HG03139 (cell line): ENCODE results near the gene NHS.
"Not testable (repeated sequence)": the region's sequence is repeated elsewhere in the genome, so short reads cannot be mapped to it uniquely, and the experiment has no call there.

Source experiments
- ATAC-seq: cut with Tn5 transposase; IDR thresholded peaks from one replicate; pipeline ENCODE4 v1.9.1; 2021; ENCODE audit not compliant: unreplicated experiment

NHS gene

GRCh38 chrX:17542123-17542522 lies 167.1 kb downstream of the NHS start:
- ATAC-seq = no peak

DNA sequence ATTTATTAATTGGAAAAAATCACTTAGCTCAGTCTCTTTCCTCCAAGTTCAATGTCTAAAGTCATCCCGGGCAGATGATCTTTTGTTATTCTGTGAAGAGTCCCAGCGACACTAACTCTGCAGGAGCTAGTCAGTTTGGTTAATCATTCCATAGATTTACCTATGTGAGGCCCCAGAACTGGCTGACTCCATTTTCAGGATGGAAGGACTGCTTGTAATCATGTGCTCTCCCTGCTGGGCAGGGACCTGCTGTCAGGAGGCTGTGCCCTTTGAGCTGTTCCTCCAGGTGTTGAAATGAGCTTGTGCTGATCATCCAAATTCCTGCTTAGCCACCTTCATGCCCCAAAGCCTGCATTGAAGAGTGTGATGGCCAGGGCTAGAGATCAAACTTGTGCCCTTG lies 169.8 kb downstream of the NHS start:
- no peak for ATAC-seq

DNA sequence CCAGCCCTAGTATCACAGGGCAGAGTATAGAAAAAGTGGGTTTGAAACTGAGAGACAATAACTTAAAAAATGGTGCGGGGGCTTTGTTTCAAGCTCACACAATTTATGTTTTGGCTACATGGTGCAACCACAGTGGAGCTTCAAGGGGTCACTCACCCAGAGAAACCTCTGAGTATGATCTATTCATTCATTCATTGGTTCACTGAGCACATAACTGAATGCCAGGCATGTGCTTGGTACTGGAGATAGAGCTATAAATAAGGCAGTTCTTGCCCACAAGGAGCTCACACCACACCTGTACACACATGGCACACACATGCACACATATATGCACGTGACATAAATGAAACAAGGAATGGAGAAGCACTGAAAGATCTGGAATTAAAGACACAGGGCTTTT lies 171.4 kb downstream of the NHS start:
- no peak for ATAC-seq

GRCh38 chrX:17547658-17548057 lies 172.7 kb downstream of the NHS start:
- ATAC-seq = peak; percentile 65

DNA sequence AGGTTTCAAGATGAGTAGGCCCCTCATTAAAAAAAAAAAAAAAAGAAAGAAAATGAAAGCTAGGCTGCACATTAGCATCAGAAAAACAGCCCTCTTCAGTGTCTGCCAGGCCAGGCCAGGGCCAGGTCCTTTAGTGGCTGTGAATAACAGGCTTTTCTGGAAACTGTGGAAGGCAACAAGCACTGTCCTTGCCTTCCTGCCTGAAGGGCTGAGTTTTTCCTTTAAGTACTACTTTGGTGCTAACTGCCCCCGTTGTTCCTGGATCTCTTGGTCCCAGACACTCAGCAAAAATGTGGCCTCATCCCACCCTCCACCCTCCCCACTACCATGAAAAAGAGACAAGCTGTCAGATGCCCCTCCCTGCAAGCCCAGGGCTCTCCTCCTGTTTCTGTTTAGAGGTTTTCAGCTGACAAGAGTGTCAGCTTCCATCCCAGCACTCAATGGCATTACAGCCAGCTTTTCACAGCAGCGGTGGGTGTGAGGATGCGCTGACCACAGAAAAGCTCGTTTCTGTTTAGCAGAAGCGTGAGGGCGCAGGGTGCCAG lies 174.2 kb downstream of the NHS start:
- no peak for ATAC-seq

GRCh38 chrX:17550011-17550410 lies 175.0 kb downstream of the NHS start:
- no peak for ATAC-seq

DNA sequence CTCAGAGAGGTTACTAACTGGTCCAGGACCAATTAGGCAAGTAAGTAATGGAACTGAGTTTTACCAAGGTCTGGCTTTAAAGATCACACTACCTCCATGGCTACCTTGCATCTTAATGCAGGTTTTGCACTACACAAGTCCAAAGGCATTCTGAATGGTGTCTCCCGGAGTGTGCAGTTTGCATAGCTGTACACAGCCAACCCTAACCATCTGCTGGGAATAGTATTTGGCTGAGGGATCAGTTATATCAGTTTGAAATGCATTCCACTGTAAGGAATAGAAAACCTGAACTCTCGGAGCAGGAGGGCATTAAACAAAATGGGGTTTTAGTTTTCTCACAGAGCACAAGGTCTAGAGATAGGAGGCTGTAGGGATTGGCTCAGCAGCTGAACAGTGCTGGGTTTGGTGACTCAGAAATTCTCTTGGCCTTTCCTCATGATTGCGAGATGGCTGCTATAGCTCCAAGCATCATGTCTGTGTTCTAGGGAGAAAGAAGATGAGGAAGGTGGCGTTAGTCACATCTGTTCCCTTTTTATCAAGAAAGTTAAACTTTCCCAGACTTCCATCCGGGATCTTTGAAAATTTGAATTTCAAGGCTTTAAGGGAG lies 177.1 kb downstream of the NHS start:
- no peak for ATAC-seq

- ATAC-seq = no peak
Measured at GRCh38 chrX:17553469-17553868, 178.5 kb downstream of the NHS start.

- ATAC-seq = no peak
Measured at GRCh38 chrX:17553961-17554482, 179.0 kb downstream of the NHS start.

DNA sequence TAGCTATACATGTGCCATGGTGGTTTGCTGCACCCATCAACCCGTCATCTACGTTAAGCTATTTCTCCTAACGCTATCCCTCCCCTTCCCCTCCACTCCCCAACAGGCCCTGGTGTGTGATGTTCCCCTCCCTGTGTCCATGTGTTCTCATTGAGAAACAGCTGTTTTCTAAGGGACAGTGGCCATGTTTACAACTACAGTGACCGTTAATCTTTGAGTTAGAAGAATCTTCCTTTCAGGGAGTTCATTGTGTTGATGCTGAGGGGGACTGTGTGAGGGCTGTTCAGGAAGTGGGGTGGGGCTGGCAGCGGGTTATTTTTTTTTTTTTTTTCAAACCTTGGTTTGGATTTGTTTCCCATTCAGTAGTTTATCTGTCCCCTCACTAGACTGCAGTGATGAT lies 179.9 kb downstream of the NHS start:
- ATAC-seq = no peak

DNA sequence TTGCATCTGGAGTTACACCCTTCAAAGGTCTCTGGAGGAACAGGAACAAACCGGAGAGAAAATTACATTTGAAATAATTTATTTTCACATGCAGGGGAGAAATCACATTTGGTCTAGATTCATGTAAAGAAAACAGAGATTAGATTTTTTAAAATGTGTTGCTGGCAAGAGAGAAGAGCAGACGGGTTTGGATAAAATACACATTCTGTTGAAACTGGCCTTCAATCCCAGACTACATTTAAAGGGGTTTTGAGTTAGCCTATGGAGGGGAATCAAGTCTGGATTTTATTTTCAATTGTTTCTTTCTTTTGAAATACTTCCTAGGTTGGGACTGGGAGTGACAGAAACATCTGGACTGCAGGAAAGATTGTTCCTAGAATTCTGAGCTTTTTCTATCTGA lies 180.8 kb downstream of the NHS start:
- ATAC-seq = no peak

GRCh38 chrX:17559728-17560379 lies 184.9 kb downstream of the NHS start:
- ATAC-seq = no peak

GRCh38 chrX:17560385-17560784 lies 185.4 kb downstream of the NHS start:
- ATAC-seq = no peak

DNA sequence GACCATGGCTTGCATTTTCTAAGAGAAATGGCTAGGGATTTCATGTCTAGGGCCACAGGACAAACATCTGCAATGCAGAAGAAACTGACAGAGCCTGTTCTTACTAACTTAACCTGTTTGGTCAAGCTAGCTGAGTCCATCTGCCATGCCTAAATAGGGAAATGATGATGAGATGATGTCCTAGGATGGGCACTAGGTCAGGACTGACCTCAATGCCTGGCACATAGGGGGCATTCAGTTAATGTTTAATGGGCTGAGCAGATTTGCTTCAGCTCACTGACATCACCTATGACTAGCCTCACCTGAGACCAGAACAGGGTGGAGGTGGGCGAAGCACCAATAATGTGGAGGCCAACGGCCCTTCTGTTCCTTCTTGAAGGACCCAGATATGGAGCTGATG lies 188.1 kb downstream of the NHS start:
- no peak for ATAC-seq

DNA sequence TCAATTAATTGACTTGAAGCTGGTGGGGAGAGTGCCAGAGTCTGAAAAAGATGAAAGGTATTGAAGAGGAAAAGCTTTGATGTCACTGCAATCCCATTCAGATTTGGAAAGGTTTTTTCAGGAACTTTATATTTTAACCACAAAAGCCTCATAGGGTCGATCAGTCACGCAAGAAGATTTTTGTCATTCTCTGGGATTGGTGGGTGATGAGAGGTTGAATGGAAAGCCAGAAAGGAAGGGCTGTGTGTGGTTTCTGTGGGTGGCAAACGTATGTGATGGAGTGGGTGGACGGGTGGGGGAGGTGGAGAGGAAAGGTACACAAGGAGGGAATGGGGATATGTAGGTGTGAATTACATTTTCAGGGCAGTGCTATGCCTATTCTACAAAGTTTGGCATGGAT lies 188.5 kb downstream of the NHS start:
- no peak for ATAC-seq

GRCh38 chrX:17564689-17565409 lies 189.8 kb downstream of the NHS start:
- ATAC-seq = no peak

DNA sequence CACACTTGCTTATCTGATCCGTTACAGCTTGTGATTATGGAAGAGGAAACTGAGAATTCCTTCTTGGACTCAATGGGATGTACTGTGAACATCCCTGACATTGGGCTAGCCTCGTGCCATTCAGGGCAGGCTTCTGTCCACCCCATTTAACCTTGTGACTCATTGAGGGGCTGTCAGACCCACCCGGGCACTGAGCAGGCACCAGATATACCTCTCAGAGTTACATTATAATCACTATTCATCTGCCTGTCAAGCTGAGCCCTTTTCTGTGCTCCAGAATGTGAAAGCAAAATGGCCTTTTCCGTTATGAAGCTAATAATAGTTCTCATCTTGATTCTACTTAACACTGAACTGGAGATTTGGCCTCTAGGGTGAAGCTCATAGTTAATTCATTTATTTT lies 191.7 kb downstream of the NHS start:
- ATAC-seq = no peak

DNA sequence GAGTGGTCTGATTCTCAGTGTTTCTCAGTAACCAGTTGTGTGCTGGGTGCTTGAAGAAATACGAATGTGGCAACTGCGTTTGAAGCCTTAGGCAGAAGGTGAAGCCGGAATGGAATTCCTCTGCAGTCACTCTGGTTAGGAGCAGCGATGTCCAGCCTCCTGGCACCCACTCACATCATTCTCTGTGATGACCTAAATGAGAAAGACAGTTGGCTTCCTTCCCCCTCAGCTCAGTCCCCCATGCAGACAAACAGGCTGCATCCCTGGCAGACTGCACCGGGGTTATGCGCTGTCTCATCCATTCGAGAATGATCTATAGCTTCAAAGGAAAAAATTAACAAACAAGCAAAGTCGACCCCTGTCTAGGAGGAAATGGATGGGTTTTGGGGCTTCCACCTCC lies 192.2 kb downstream of the NHS start:
- ATAC-seq = no peak

GRCh38 chrX:17567821-17568220 lies 192.8 kb downstream of the NHS start:
- ATAC-seq = no peak

- ATAC-seq = not testable (repeated sequence)
Measured at GRCh38 chrX:17568804-17569203, 193.8 kb downstream of the NHS start.

- ATAC-seq = no peak
Measured at GRCh38 chrX:17579026-17579425, 204.0 kb downstream of the NHS start.
